SK-N-SH treated with all-trans-retinoic acid at 6 μM for 48 hours (cell line): Measurements from ENCODE around the gene PRC1.

Experiments used
- ATAC-seq: fragments of 200-7000 bp; cut with Tn5 transposase; 3 replicates; pipeline ENCODE4 v1.9.1; 2020; ENCODE audit warnings: mild to moderate bottlenecking, moderate library complexity
- ARNTL ChIP-seq: fragments of 450-650 bp; formaldehyde crosslinking; IDR thresholded peaks from 2 replicates; pipeline ENCODE4 v1.5.0; 2020; ENCODE audit warnings: low read depth, mild to moderate bottlenecking, moderate library complexity, borderline replicate concordance
- CREB5 ChIP-seq: fragments of 250-450 bp; sonication (Bioruptor Pico); IDR thresholded peaks from 2 replicates; pipeline ENCODE4 v1.5.1; 2020; ENCODE audit warnings: low read depth, mild to moderate bottlenecking, moderate library complexity
- CSDC2 ChIP-seq: fragments of 250-450 bp; sonication (Bioruptor Pico); IDR thresholded peaks from 2 replicates; pipeline ENCODE4 v1.5.0; 2020; ENCODE audit warnings: mild to moderate bottlenecking, moderate library complexity
- GLIS3 ChIP-seq: fragments of 250-450 bp; sonication (Bioruptor Pico); IDR thresholded peaks from 2 replicates; pipeline ENCODE4 v1.5.0; 2020; ENCODE audit warnings: mild to moderate bottlenecking, moderate library complexity
- ISL1 ChIP-seq: fragments of 250-450 bp; sonication (Bioruptor Pico); IDR thresholded peaks from 2 replicates; pipeline ENCODE4 v2.1.2; 2022; ENCODE audit warnings: mild to moderate bottlenecking, moderate library complexity
- OSR1 ChIP-seq: fragments of 250-450 bp; sonication (Bioruptor Pico); IDR thresholded peaks from 2 replicates; pipeline ENCODE4 v1.8.0; 2022; ENCODE audit warnings: moderate library complexity, mild to moderate bottlenecking, inconsistent platforms
- PATZ1 ChIP-seq: fragments of 250-450 bp; sonication (Bioruptor Pico); IDR thresholded peaks from 2 replicates; pipeline ENCODE4 v1.8.0; 2020; ENCODE audit warnings: mild to moderate bottlenecking, moderate library complexity, borderline replicate concordance
- POU6F1 ChIP-seq: fragments of 250-450 bp; sonication (Bioruptor Pico); IDR thresholded peaks from 2 replicates; pipeline ENCODE4 v1.8.0; 2021; ENCODE audit warnings: low read depth, mild to moderate bottlenecking, moderate library complexity, borderline replicate concordance
- PPARA ChIP-seq: fragments of 250-450 bp; sonication (Bioruptor Pico); IDR thresholded peaks from 2 replicates; pipeline ENCODE4 v1.5.0; 2020; ENCODE audit warnings: mild to moderate bottlenecking, borderline replicate concordance
- RARB ChIP-seq: fragments of 250-450 bp; sonication (Bioruptor Pico); IDR thresholded peaks from 2 replicates; pipeline ENCODE4 v1.8.0; 2021; ENCODE audit warnings: mild to moderate bottlenecking, moderate library complexity
- SNAI2 ChIP-seq: fragments of 250-450 bp; sonication (Bioruptor Pico); IDR thresholded peaks from 2 replicates; pipeline ENCODE4 v1.5.0; 2020; ENCODE audit warnings: mild to moderate bottlenecking, moderate library complexity
- TCF4 ChIP-seq: fragments of 250-450 bp; sonication (Bioruptor Pico); IDR thresholded peaks from 2 replicates; pipeline ENCODE4 v1.8.0; 2021; ENCODE audit warnings: mild to moderate bottlenecking, moderate library complexity, borderline replicate concordance
- TOX ChIP-seq: fragments of 250-450 bp; sonication (Bioruptor Pico); IDR thresholded peaks from 2 replicates; pipeline ENCODE4 v1.8.0; 2021; ENCODE audit warnings: mild to moderate bottlenecking, moderate library complexity, borderline replicate concordance
- TSHZ2 ChIP-seq: fragments of 250-450 bp; sonication (Bioruptor Pico); IDR thresholded peaks from 2 replicates; pipeline ENCODE4 v1.5.0; 2020; ENCODE audit warnings: mild to moderate bottlenecking, moderate library complexity
- ZC3H10 ChIP-seq: fragments of 250-450 bp; sonication (Bioruptor Pico); IDR thresholded peaks from 2 replicates; pipeline ENCODE4 v1.5.1; 2021; ENCODE audit warnings: mild to moderate bottlenecking, moderate library complexity
- ZFP3 ChIP-seq: fragments of 250-450 bp; sonication (Bioruptor Pico); IDR thresholded peaks from 2 replicates; pipeline ENCODE4 v1.5.0; 2020; ENCODE audit warnings: mild to moderate bottlenecking, moderate library complexity
- ZFP30 ChIP-seq: fragments of 450-650 bp; formaldehyde crosslinking; IDR thresholded peaks from 2 replicates; pipeline ENCODE4 v1.5.0; 2022; ENCODE audit warnings: mild to moderate bottlenecking, moderate library complexity
- ZNF565 ChIP-seq: fragments of 450-650 bp; formaldehyde crosslinking; conservative IDR thresholded peaks from 2 replicates; pipeline ENCODE4 v1.5.0; 2020; ENCODE audit warnings: low read depth, mild to moderate bottlenecking, moderate library complexity
- ZNF70 ChIP-seq: fragments of 450-650 bp; formaldehyde crosslinking; IDR thresholded peaks from 2 replicates; pipeline ENCODE4 v1.5.0; 2020; ENCODE audit warnings: mild to moderate bottlenecking, moderate library complexity
- ZNF8 ChIP-seq: fragments of 450-650 bp; formaldehyde crosslinking; IDR thresholded peaks from 2 replicates; pipeline ENCODE4 v1.5.0; 2020; ENCODE audit warnings: mild to moderate bottlenecking, moderate library complexity

Gene PRC1

GRCh38 chr15:90942354-90943120, 51.8 kb downstream of the PRC1 start (continued):
- TF ChIP-seq POU6F1 = no peak
- no peak for TF ChIP-seq OSR1 (CRISPR knock-in tag)
- no peak for TF ChIP-seq ZNF565
- no peak for TF ChIP-seq CREB5 (CRISPR knock-in tag)
- TF ChIP-seq, all 23 proteins: peak for 0

GRCh38 chr15:90941038-90941437, 53.3 kb downstream of the PRC1 start:
- TF ChIP-seq ISL1 (CRISPR knock-in tag) (no peak), TOX (CRISPR knock-in tag) (no peak), POU6F1 (no peak), ZFP30 (CRISPR knock-in tag) (no peak), PATZ1 (CRISPR knock-in tag) (no peak), RARB (CRISPR knock-in tag) (no peak), ZNF565 (no peak)
- TF ChIP-seq, all 23 proteins: peak for 0
- no peak for ATAC-seq

GRCh38 chr15:90939756-90940155, 54.6 kb downstream of the PRC1 start:
- ATAC-seq = no peak
- TF ChIP-seq GLIS3 (CRISPR knock-in tag) = no peak
- TF ChIP-seq ARNTL (CRISPR knock-in tag) = no peak
- TF ChIP-seq CSDC2 (CRISPR knock-in tag) = no peak
- no peak for TF ChIP-seq TSHZ2 (CRISPR knock-in tag)
- TF ChIP-seq OSR1 (CRISPR knock-in tag) = no peak
- TF ChIP-seq ZNF70 (CRISPR knock-in tag) = no peak
- TF ChIP-seq RARB (CRISPR knock-in tag) = no peak

- no peak for ATAC-seq
- TF ChIP-seq PPARA (CRISPR knock-in tag) = no peak
Measured at GRCh38 chr15:90938261-90938660, 56.1 kb downstream of the PRC1 start.

GRCh38 chr15:90936823-90937222, 57.5 kb downstream of the PRC1 start:
- no peak for ATAC-seq
- TF ChIP-seq SNAI2 (CRISPR knock-in tag) = no peak
- TF ChIP-seq POU6F1 = no peak
- no peak for TF ChIP-seq ZFP3 (CRISPR knock-in tag)
- no peak for TF ChIP-seq TCF4 (CRISPR knock-in tag)
- TF ChIP-seq OSR1 (CRISPR knock-in tag) = no peak
- TF ChIP-seq ZFP30 (CRISPR knock-in tag) = no peak
- TF ChIP-seq ZNF8 = no peak
- no peak for TF ChIP-seq TSHZ2 (CRISPR knock-in tag)
- TF ChIP-seq TOX (CRISPR knock-in tag) = no peak
- TF ChIP-seq ZC3H10 (CRISPR knock-in tag) = no peak
